Stimulated activated CD4-positive, alpha-beta T cell treated with anti-CD3 and anti-CD28 coated beads, Interleukin-15, amount 100 ng/mL, for 1 hour (primary cell): ENCODE measurements around the gene SNX1.
A peak's percentile ranks its signal among the peaks of the same experiment; 100 is the strongest.
"Not testable (repeated sequence)": the region's sequence is repeated elsewhere in the genome, so short reads cannot be mapped to it uniquely, and the experiment has no call there.

Source experiments
- DNase-seq, 2 donors: peaks; one replicate each; pipeline ENCODE4 v3.0.0-alpha.2; 2020; ENCODE audit warnings: low read depth in 1 of 2, low spot score in 1 of 2

SNX1 gene, protein sequence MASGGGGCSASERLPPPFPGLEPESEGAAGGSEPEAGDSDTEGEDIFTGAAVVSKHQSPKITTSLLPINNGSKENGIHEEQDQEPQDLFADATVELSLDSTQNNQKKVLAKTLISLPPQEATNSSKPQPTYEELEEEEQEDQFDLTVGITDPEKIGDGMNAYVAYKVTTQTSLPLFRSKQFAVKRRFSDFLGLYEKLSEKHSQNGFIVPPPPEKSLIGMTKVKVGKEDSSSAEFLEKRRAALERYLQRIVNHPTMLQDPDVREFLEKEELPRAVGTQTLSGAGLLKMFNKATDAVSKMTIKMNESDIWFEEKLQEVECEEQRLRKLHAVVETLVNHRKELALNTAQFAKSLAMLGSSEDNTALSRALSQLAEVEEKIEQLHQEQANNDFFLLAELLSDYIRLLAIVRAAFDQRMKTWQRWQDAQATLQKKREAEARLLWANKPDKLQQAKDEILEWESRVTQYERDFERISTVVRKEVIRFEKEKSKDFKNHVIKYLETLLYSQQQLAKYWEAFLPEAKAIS

DNA sequence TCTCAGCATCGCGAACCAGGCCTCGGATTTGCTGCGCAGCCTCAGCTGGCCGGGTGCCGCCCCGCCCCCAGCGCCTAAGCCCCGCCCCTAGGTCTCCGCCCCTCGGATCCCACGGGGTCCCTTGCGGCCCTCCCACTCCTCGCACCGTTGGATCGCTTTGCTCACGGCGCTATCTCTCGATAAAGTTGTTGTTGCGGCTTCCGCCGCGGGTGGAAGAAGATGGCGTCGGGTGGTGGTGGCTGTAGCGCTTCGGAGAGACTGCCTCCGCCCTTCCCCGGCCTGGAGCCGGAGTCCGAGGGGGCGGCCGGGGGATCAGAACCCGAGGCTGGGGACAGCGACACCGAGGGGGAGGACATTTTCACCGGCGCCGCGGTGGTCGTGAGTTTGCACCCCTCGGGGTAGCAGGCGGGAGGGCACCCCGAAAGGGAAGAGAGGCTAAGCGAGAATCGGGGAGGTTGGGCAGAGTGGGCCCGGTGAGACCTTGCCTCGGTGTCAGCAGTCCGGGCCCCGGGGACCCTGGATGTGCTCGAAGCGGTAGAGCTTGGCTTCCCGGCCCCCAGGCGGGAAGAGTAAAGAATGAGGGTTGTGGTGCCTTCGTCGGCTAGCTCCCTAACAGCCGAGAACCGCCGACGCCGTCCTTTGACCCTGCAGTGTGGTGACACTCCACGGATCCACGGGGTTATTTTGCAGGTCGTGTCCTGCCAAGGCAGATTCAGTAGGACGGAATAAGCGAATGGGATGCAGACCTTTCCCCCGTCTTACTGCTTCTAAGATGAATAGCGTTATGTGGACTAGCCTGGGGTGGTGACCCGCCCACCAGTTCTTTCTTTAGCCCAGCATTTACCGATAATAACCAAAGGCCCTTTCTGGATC lies at the start of gene SNX1:
Gene SNX1 (plus strand): TSS at position 188 of the 873 bp plus-strand sequence. CDS start 32 bp downstream, at position 220.
- DNase-seq = peak; percentile 88 to 99

DNA sequence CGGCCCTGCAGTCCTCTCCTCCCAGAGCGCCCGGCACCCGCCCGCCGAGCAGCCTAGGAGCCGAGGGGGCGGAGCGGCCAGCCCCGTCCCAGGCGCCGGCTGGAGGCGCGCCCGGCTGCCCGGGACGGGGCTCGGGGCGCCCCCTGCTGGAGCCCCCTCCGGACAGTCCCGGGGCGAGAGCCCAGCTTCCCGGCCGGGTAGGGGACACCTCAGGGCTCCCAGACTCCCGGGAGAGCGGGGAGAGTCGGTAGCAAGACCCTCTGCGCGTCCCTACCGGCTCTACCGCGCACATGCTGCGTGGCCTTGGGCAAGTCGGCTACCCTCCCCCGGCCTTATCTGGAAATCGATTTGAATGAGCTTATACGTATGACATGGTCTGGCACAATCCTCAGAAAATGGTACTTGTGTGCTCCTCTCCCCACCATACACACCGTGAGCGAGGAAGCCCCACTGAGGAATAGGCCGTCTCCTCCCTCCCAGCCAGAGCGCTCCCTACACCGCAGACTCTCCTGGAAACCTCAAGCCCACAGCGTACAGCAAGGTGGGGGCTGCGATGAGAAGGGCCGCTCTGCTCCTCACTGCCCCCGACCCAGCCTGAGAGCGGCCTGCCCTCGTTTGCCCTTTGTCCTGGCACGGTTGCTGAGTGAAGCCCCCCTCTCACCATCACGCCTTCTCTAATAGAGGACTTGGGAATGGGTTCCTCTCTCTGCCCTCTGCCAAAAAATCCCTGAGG lies 49.2 kb upstream of the SNX1 start, which contains the start of gene DAPK2:
Gene DAPK2 (minus strand): TSS at position 65 of the 733 bp plus-strand sequence. CDS start 6,224 bp downstream, outside the sequence.
- DNase-seq = peak; percentile 61 to 63

DNA sequence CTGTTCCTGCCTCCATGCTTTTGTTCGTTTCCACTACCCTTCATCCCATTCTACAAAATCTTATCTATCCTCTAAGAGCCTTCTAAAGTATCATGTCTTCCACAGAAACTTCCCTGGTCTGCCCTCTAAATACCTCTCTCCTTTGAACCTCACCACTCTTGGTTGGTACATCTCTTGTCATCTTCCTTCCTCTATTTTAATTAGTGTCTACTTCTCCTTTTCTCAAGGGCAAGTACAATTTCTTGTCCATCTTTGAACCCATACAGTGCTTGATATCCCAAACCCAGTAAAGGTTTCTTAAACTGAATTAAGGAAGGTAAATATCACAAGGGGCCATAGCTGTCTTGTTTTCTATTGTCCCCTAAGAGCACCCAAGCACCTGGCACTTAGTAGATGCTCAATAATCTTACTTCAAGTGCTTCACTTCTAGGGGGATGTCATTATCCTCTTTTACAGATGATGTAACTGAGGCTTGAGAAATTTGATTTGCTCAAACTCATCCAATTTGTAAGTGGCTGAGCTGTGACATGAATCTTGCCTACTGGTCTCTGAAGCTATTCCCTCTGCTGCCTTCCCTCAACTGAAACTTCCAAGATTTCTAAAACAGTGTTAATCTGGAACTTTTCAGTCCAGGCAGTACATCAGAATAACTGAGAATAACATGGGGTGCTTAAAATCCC lies 46.9 kb upstream of the SNX1 start:
- DNase-seq = no peak

DNA sequence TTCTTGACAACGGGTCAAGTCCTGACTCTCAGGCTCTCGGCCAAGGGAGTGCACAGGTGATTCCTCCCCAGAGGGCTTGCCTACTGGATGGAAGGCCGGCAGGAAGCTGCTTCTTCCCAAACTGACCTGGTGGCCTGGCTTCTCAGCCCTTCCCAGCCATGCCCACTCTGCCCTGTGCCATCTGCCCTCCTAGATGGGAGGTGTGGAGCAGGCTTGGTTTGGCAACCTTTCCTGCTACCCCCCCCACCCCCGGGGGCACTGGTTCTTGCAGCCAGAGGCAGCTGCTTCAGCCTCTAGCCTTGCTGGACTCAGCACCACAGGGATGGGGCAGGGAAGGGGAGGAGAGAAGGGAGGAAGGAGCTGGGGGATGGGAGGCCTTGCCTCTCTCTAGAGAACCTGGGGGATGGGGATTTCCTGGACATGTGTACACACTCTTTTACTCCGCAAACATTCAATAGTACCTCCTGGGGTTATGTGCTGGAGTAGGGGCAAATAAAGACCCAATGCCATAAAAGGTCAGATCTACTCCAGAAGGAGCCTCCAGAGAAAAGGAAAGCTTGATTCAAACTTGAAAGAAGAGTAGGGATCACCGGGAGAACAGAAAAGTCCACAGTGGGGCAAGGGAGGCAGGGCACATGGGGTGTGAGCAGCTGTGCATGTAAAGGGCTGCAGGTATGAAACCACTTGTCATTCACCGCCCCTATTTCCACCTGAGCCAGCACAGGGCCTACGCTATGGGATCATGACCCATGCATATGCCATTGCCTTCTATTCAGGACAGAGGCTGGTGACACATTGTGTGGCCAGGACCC lies 45.3 kb upstream of the SNX1 start:
- no peak for DNase-seq

DNA sequence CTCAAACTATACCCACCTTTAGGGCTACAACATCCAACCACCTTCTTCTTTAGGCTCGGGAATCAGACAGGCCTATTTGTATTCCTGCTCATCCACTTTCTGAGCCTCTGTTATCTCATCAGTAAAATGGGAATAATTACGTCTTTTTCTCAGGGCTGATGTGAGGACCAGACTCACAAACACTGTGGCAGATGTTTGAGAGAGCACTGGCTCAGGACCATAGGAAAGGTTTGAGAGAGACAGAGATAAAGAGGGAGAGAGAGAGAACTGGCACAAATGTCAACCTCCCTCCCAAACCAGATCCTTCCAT lies 44.7 kb upstream of the SNX1 start:
- DNase-seq = no peak

DNA sequence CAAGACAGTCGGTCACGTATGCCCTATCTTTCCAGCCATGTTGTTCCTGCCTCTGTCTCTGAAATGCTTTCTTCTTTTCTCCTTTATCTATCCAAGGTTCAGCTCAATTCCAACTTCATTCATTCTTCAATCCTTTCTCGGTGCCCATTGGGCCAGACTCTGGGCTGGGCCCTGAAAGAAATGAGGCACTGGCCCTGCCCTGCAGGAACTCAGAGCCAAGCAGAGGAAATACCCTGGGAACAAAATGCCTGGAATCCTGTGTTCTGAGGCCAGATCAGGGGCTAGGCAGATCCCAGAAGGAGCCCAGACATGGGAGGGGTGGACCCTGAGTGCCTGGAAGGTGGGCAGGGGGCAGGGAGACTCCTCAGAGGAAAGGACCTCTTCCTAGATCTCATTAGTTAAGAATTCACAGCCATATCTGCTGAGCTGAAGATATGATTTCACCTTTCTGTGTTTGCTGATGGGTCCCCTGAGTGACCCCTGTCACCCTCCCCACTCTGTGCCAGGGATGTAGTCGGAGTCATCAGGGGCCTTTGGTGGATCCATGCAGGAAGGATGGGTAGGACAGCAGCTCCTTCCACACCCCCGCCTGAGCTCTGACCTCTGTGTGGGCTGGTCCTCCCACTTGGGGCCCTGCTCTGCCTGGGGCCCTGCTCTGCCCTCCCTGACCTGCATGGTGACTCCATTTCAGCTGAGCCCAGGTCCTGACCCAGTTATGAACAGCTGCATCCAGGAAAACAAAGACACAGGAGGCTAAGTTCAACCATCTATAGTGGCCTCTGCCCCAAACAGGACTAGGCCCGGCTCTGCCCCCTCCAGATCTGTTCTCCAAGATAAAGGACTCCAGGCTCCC lies 44.1 kb upstream of the SNX1 start:
- no peak for DNase-seq

DNA sequence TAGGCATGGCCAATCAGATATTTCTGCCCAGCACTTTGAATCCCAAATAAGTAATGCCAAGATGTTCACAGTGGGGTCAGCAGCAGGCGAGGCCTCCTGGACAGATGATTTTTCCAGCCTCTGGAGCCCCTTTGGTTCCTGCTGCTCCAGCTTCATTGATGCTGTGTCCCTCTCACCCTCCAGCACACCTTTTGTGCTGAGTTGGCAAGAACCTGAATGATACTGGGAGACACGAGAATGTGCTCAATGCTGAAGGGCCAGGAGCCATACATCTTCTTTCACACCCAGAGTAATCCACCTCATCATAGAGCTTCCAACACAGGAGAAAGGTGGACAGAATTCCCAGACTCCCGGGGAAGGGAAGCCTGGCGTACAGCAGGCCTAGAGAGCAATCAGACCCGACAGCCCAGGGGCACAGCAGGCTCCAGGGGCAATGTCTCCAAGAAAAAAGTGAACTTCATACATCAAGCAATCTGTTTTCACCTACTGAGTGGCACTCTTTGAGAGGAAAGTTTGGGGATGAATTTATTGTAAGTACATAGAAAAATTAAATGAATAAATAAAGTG lies 42.8 kb upstream of the SNX1 start:
- DNase-seq = no peak

DNA sequence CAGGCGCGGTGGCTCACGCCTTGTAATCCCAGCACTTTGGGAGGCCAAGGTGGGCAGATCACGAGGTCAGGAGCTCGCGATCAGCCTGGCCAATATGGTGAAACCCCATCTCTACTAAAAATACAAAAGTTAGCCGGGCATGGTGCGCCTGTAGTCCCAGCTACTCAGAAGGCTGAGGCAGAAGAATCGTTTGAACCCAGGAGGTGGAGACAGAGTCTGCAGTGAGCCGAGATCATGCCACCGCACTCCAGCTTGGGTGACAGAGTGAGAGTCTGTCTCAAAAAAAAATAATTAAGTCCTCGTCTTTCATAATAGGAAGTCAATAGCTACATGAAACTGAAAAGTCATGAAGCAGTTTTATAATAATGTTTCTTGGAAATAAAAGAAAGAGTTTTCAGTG lies 42.1 kb upstream of the SNX1 start:
- not testable (repeated sequence) for DNase-seq

DNA sequence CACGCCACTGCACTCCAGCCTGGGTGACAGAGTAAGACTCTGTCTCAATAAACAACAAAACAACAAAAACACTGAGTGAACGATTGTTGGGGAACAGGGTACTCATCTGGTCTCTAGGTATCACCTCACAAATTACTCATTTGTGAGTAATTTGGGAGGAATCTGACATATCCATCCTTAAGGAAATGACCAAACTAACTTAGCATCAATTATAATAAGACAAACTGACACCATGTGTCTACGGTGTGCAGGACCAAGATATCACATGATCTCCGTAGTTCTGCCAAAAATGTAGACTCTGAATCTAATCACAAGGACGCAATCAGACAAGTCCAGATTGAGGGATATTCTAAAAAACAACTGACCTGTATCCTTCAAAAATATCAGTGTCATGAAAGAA lies 37.5 kb upstream of the SNX1 start:
- no peak for DNase-seq

DNA sequence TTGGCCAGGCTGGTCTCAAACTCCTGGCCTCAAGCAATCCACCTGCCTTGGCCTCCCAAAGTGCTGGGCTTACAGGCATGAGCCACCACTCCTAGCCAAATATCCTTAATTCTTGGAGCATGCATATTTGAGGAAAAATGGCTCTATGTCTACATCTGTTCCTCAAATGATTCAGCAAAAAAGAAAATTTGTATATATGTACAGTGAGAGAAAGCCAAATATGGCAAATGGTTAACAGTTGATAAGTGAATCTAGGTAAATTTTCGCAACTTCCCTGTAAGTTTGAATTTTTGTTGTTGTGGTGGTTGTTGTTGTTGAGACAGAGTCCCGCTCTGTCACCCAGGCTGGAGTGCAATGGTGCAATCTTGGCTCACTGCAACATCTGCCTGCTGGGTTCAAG lies 36.7 kb upstream of the SNX1 start:
- not testable (repeated sequence) for DNase-seq

DNA sequence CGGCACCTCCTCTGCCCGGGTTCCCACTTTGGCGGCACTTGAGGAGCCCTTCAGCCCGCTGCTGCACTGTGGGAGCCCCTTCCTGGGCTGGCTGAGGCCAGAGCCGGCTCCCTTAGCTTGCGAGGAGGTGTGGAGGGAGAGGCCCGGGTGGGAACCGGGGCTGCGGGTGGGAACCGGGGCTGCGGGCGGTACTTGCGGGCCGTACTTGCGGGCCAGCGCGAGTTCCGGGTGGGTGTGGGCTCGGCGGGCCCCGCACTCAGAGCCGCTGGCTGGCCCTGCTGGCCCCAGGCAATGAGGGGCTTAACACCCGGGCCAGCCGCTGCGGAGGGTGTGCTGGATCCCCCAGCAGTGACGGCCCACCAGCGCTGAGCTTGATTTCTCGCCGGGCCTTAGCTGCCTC lies 35.1 kb upstream of the SNX1 start:
- DNase-seq = no peak

DNA sequence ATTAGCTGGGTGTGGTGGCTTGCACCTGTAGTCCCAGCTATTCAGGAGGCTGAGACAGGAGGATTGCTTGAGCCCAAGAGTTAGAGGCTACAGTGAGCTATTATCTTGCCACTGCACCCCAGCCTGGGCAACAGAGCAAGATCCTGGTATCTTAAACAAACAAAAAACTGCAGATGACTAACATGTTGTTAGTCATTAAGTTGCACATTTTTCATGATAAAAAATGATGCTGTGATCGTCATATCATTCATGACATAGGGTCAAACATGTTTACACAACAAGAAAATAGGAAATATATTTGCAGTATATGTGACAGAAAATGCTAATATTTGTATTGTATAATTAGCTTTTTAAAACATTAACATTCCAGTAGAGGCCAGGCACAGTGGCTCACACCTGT lies 29.3 kb upstream of the SNX1 start:
- DNase-seq = no peak

DNA sequence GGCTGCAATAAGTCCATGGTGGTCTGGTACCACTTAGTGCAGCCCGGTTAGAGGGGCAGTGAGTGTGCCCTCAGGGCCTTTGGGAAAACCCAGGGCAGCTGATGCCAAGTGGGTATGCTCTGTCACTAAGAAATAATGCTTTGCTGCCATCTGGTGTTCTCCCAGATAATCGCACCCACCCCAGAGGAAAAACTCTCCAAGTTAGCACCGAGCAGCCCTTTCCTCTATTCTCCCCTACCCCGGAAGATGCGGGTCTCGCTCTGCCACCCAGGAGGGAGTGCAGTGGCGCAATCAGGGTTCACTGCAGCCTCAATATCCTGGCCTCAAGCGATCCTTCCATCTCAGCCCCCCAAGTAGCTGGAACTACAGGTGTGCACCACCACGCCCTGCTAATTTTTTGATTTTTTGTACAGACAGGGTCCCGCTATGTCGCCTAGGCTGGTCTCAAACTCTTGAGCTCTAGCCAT lies 28.2 kb upstream of the SNX1 start:
- peak; percentile 28 to 43 for DNase-seq

DNA sequence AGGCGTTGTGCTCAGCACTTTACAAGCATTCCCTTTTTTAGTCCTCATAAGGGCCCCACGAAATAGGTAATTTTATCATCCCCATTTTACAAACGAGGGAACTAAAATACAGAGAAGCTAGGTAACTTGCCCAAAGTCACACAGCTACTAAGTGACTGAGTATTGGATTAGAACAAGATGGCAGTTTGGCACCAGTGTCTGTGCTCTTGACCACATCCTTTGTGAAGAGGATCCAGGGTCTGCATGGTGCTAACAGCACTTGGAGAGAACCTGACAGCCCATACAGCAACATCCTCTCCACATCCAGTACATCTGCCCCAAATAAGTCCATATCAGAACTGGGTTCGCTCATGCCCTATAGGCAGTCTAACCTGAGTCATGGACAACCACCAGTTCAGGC lies 27.6 kb upstream of the SNX1 start:
- DNase-seq = no peak

DNA sequence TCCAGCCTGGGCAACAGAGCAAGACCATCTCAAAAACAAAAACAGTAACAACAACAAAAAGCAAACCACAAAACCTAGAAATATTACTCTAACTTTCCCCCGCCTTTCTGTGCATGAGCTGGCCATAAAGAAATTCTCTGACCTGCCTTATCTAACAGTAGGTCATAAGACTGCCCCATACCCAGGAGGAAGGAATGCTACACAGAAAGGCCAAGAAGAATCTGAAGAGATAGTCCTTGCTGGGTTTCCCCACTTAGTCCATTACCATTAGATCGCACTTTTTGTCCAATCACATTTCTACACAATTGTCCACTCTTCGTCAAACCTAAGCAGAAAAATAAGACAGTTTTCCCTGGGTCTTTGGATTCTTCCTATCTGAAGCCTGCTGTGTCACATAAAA lies 25.7 kb upstream of the SNX1 start:
- DNase-seq = no peak

DNA sequence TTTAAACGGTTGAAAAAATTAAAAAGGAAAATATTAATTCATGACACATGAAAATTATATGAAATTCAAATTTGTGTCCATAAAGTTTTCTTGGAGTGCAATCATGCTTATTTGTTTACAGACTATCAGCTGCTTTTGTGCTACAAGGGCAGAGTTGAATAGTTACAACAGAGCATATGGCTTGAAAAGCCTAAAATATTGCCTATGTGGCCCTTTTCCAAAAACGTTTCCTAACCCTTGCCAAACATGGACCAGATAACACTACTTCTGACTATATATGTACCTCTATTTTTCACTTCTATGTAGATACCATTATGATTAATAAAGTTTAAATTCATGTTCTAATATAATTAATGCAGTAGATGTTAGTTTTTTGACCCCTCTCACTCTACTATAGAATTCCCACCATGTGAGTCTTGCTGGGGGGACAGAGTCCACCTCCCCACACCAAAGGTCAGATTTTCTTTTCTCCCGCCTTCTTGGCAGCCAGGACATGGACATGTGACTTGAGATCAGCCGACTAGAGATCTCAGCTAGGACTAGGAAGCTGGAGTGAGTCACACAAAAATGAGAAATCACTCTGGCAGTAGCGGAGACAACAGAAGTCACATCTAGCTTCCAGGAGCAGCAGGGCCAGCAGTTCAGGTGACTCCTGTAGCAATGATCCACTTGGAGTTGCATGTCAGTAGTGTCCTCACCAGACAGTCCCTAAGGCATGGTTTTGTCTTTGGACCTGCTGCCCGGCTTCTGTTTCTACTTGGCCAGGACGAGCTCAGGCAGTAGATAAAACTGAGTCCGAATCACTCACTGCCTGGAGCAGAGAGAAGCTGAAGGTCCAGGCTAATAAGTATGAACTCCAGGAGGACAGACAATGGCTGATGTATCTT lies 24.6 kb upstream of the SNX1 start:
- DNase-seq = no peak

DNA sequence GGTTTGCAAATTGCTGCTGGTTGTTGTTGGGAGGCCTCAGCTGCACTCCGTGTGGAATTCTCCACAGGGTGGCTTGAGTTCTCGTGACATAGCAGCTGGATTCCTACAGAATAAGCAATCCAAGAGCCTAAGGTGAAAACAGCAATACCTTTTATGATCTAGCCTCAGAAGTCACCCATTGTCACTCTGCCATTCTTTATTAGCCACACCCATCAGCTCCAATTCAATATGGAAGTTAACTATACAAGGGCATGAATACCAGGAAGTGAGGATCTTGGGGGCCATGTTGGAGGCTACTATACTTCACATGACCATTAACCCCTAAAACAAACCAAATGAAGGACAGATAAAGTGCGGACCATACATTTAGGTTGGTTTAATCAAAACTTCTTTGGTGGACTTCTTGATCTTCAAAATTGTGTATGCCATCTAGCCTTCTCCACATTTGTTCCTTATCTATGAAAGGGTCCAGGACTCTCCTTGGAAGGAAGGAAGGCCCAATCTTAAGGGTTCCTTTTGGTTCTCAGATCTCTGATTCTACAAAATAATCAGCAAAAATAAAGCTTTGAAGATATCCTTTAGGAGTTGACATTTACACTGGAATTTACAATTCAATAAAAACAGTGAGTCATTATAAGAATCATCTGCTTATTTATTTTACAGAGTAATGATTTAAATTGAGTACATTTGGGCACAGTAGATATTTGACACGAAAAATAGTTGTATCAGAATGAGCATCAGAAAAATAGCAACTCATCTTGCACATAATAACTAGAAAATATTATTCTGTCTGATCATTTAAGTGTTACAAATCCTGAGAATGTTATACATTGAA lies 23.6 kb upstream of the SNX1 start:
- no peak for DNase-seq
